Subcutaneous adipose tissue (tissue), 4 donors: ENCODE data around the gene HMOX1. TPM values are rescaled to one million over a fixed set of nuclear protein-coding genes. Genes with fewer than 3 reads are reported as not detected.

Experiments
- small RNA-seq: library from RNA; depleted of rRNA; stranded (forward); fragments of <200 nt; gene quantifications from one replicate; pipeline ENCODE3, GENCODE V24; 2016
- total RNA-seq, 4 donors: library from RNA; depleted of rRNA; stranded (reverse); fragments of >200 nt; gene quantifications; one replicate each; pipeline ENCODE4 v1.1.0, GENCODE V29; 2016
- TF ChIP-seq, protein P1 (sequence below): fragments of 450-650 bp; IDR thresholded peaks from one replicate; pipeline ENCODE4 v1.5.1; 2016; ENCODE audit warnings: low read depth, mild to moderate bottlenecking, control low read depth, antibody characterized with exemption, moderate library complexity

Gene HMOX1
- total RNA-seq, 4 donors from 2014 or later, result 17.6 to 80.4 (median 28.7) TPM

DNA sequence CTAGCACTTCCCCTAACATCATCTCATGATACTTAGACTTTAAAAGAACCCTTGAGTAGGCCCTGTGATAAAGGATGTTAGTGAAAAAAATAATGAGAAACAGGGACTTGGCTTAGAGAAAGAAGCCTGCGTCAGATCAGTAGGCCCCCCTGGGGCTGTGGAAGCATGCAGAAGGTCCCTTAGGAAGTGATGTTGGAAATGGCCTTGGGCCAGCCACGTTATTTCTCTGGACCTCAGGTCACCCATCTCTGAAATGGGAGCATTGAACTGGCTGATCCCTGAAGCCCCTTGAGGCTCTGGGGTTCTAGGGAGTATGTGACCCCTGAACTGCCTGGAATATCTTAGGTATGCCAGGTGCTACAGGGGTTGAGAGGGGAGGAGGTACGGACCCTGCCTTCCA is 59.2 kb downstream of the HMOX1 start:
- TF ChIP-seq, protein P1, sequence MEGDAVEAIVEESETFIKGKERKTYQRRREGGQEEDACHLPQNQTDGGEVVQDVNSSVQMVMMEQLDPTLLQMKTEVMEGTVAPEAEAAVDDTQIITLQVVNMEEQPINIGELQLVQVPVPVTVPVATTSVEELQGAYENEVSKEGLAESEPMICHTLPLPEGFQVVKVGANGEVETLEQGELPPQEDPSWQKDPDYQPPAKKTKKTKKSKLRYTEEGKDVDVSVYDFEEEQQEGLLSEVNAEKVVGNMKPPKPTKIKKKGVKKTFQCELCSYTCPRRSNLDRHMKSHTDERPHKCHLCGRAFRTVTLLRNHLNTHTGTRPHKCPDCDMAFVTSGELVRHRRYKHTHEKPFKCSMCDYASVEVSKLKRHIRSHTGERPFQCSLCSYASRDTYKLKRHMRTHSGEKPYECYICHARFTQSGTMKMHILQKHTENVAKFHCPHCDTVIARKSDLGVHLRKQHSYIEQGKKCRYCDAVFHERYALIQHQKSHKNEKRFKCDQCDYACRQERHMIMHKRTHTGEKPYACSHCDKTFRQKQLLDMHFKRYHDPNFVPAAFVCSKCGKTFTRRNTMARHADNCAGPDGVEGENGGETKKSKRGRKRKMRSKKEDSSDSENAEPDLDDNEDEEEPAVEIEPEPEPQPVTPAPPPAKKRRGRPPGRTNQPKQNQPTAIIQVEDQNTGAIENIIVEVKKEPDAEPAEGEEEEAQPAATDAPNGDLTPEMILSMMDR, result no peak

DNA sequence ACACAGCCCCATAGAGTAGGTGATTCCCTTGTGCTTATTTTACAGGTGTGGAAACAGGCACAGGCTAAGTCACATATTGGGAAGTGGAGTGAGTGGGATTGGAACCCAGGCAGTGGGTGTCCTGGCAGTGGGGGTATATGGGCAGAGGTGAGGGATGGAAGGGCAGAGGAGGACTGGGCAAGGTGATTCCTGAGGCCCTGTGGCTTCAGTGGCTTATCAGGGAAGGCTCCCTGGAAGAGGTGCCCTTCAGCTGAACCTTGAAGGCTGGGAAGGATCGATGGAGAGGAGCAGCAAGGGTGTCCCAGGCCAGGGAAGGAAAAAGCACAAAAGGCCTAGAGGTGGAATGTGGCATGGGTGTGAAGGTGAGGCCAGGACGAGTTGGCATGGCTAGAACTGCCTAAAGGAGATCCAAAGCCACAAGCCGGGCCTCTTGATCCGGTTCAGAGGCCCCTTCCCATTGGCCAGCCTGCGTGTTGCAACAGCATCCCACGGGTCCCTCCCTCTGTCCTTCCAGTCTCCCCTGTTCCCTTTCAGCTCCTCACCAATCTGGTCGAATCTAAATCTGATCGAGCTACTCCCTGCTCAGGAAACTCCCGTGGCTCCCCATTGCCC is 60.7 kb downstream of the HMOX1 start:
- TF ChIP-seq, protein P1, result no peak

DNA sequence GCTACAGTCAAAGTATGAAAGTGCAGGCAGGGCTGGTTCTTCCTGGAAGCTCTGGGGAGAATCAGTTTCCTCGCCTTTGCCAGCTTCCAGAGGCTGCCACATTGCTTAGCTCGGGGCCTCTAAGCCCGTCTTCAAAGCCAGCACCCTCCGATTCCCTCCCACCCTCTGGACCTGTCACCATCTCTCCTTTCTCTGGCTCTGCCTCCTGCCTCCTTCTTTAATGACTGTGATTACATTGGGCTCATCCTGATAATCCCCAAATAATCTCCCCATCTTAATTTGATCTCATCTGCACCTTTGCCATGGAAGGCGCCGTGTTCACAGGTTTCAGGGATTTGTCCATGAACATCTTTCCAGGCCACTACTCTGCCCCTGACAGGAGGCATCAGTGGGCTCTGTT is 61.6 kb downstream of the HMOX1 start:
- TF ChIP-seq, protein P1, result no peak

DNA sequence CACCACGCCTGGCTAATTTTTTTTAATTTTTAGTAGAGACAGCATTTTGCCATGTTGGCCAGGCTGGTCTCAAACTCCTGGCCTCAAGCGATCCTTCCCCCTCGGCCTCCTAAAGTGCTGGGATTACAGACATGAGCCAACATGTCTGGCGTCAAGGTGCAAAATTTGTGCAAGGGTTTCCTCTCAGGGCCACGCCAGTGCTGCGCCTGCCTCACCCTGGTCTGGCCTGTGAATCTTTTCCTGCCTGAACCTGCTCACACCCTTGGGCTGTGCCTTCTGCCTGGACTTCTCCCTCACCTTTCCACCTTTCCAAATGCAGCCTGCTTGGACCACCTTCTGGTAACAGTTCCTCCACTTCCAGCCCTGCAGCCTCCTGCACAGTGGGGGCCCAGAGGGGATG is 62.4 kb downstream of the HMOX1 start:
- TF ChIP-seq, protein P1, result no peak

Small RNA genes within 50 kb of the gene (small RNA-seq; reads per million reads assigned to genes)
- 0.85 reads per million for gene MIR3909
- not detected for gene MIR6069

Other genes starting within 250 kb of the HMOX1 start
- 10 to 100 TPM; 13.3 to 19.6 (median 15.9) TPM for gene HMGXB4, start 123.6 kb upstream of the HMOX1 start, total RNA-seq
- gene TOM1, start 81.2 kb upstream of the HMOX1 start, total RNA-seq, result 10 to 100 TPM; 54.5 to 94.4 (median 76.9) TPM
- 10 to 100 TPM in 3 of 4 donors, 1 to 10 TPM in 1; 9.6 to 25.7 (median 17.3) TPM for gene MCM5, start 19.0 kb downstream of the HMOX1 start, total RNA-seq
- 1 to 10 TPM in 1 of 4 donors, under 1 TPM in 3; 0.16 to 1.9 (median 0.31) TPM for gene RASD2, start 159.7 kb downstream of the HMOX1 start, total RNA-seq
- not detected for gene MB, start 236.2 kb downstream of the HMOX1 start, total RNA-seq